Panc1 (cell line): ENCODE measurements around the gene TLE4. TPM values are rescaled to one million over a fixed set of nuclear protein-coding genes. Genes with fewer than 3 reads are reported as not detected.

Experiments used
- ATAC-seq: fragments of 200-7000 bp; cut with Tn5 transposase; 2 replicates; pipeline ENCODE4 v1.9.1; 2020; ENCODE audit warnings: mild to moderate bottlenecking, moderate library complexity
- BruUV-seq: library from RNA; stranded (reverse); fragments of 400-500 nt; replicated peaks from 2 replicates; lab custom pipeline; 2021; lab: Mats Ljungman, UMichigan
- CTCF ChIA-PET: fragments of 300-600 bp; sonication (Branson Sonifier 250); formaldehyde crosslinking; loops from one replicate; lab custom pipeline; 2022; ENCODE audit warnings: antibody characterized with exemption; lab: Charles Lee
- POLR2A ChIA-PET: fragments of 300-600 bp; sonication (Branson Sonifier 250); formaldehyde crosslinking; loops from one replicate; lab custom pipeline; 2022; ENCODE audit warnings: antibody characterized with exemption; lab: Charles Lee
- DNase-seq: peaks from one replicate; pipeline ENCODE4 v3.0.0-alpha.2; 2010; ENCODE audit warnings: low read depth, low spot score
- H3K27ac ChIP-seq: 2 replicates; pipeline ENCODE4 v1.5.1; 2011; ENCODE audit warnings: mild to moderate bottlenecking, low read length, inconsistent platforms
- H3K27me3 ChIP-seq: fragments of 200-500 bp; sonication (Bioruptor generic); 2 replicates; pipeline ENCODE4 v1.6.0; 2014; ENCODE audit warnings: low read length, inconsistent platforms; ENCODE audit not compliant: control insufficient read depth, insufficient read depth
- H3K36me3 ChIP-seq: fragments of 200-500 bp; sonication (Bioruptor generic); 2 replicates; pipeline ENCODE4 v1.5.1; 2014; ENCODE audit warnings: inconsistent platforms, mild to moderate bottlenecking, low read length, moderate library complexity; ENCODE audit not compliant: control insufficient read depth, insufficient read depth
- H3K4me1 ChIP-seq: 2 replicates; pipeline ENCODE4 v1.5.1; 2011; ENCODE audit warnings: inconsistent platforms, mild to moderate bottlenecking, low read length, moderate library complexity; ENCODE audit not compliant: control insufficient read depth, insufficient read depth
- H3K4me3 ChIP-seq, 2 experiments: 2 replicates each; pipeline ENCODE4 v1.5.1; 2011 to 2012; ENCODE audit warnings: low read depth in 2 of 2, low read length in 2 of 2, mild to moderate bottlenecking in 2 of 2, inconsistent platforms in 1 of 2, moderate library complexity in 1 of 2
- H3K9me3 ChIP-seq: fragments of 200-500 bp; sonication (Bioruptor generic); 2 replicates; pipeline ENCODE4 v1.5.1; 2014; ENCODE audit warnings: low read depth, mild to moderate bottlenecking, inconsistent platforms, low read length, moderate library complexity; ENCODE audit not compliant: control insufficient read depth, insufficient read depth
- CTCF ChIP-seq: fragments of 450-650 bp; IDR thresholded peaks from 2 replicates; pipeline ENCODE4 v1.5.1; 2017; ENCODE audit warnings: mild to moderate bottlenecking
- POLR2AphosphoS5 ChIP-seq: IDR thresholded peaks from 2 replicates; pipeline ENCODE4 v1.6.1; 2012; ENCODE audit warnings: mild to moderate bottlenecking, low read depth, low read length, moderate library complexity
- REST ChIP-seq, 2 experiments: IDR thresholded peaks; 2 replicates each; pipeline ENCODE4 v1.6.1; 2011 to 2012; ENCODE audit warnings: low read depth in 2 of 2, control low read depth in 1 of 2, low read length in 1 of 2, mild to moderate bottlenecking in 1 of 2, moderate library complexity in 1 of 2; ENCODE audit not compliant: insufficient read depth in 1 of 2
- SIN3A ChIP-seq: IDR thresholded peaks from 2 replicates; pipeline ENCODE4 v1.6.1; 2012; ENCODE audit warnings: low read depth, mild to moderate bottlenecking, low read length, moderate library complexity, borderline replicate concordance; ENCODE audit not compliant: insufficient read depth
- TCF7L2 ChIP-seq: IDR thresholded peaks from 2 replicates; pipeline ENCODE4 v1.6.1; 2011; ENCODE audit warnings: mild to moderate bottlenecking, low read depth, low read length, inconsistent platforms
- in situ Hi-C: cut with HindIII; loops from 2 replicates; pipeline ENCODE4 v1.10.0; 2016; ENCODE audit warnings: low sequenced_read_pairs, low pct_unique_long_range_greater_than_20kb
- intact Hi-C: fragments of 100-400 bp; cut with micrococcal nuclease; formaldehyde crosslinking; loops from one replicate; pipeline ENCODE4 v1.10.0; 2022; ENCODE audit not compliant: unreplicated experiment
- total RNA-seq: library from RNA; stranded (reverse); gene quantifications from one replicate; pipeline ENCODE4 v1.2.1, GENCODE V29; 2021; ENCODE audit not compliant: unreplicated experiment

Gene TLE4
- total RNA-seq, 1 experiment from 2014 or later, result 8.7 TPM

GRCh38 chr9:79583952-79584654 lies 12.3 kb downstream of the TLE4 start:
- BruUV-seq, result no TSS peak
- no peak for ATAC-seq
- TF ChIP-seq SIN3A (no peak), TCF7L2 (no peak), CTCF (no peak), POLR2AphosphoS5 (no peak), REST (IDR thresholded peaks at IDR 0.05; ENCODE audit: insufficient read depth in 1 of 2, low read depth in 2 of 2, low read length in 1 of 2) (no peak)
- ChIA-PET POLR2A (no interaction called here), CTCF (no interaction called here)
- no peak overlapping the region for H3K4me3 ChIP-seq
- H3K36me3 ChIP-seq, result no peaks in the 10 kb centered on the region
- in situ Hi-C loops, result no loop called here
- no peaks in the 10 kb centered on the region for H3K9me3 ChIP-seq
- H3K27me3 ChIP-seq, result no peaks in the 10 kb centered on the region
- no peaks in the 10 kb centered on the region for H3K4me1 ChIP-seq
- intact Hi-C loops, result no loop called here
- H3K27ac ChIP-seq, result no peak overlapping the region
- no peak for DNase-seq

- Histone ChIP-seq H3K27me3 (no peaks in the 10 kb centered on the region), H3K4me1 (no peaks in the 10 kb centered on the region), H3K27ac (no peak overlapping the region), H3K9me3 (no peaks in the 10 kb centered on the region), H3K4me3 (no peak overlapping the region), H3K36me3 (no peaks in the 10 kb centered on the region)
- DNase-seq, result no peak
- BruUV-seq, result no TSS peak
- intact Hi-C loops (no loop called here), in situ Hi-C loops (no loop called here)
- POLR2A ChIA-PET, result no interaction called here
- no peak for ATAC-seq
- CTCF ChIA-PET, result no interaction called here
- TF ChIP-seq POLR2AphosphoS5 (no peak), CTCF (no peak)
Measured at GRCh38 chr9:79584655-79584982, 12.9 kb downstream of the TLE4 start.
